HUES6 (cell line): Measurements from ENCODE around the gene KRTAP10-7.
"Not testable (repeated sequence)": the region's sequence is repeated elsewhere in the genome, so short reads cannot be mapped to it uniquely, and the experiment has no call there.

ENCODE experiments used
- H3K27ac ChIP-seq: 2 replicates; pipeline ENCODE4 v1.7.0; 2013; ENCODE audit warnings: low read depth, mild to moderate bottlenecking, low read length, inconsistent platforms
- H3K27me3 ChIP-seq: 2 replicates; pipeline ENCODE4 v1.6.1; 2013; ENCODE audit warnings: low read length; ENCODE audit not compliant: control insufficient read depth, insufficient read depth
- H3K36me3 ChIP-seq: 2 replicates; pipeline ENCODE4 v1.6.1; 2013; ENCODE audit warnings: low read length; ENCODE audit not compliant: control insufficient read depth, insufficient read depth
- H3K4me1 ChIP-seq: 2 replicates; pipeline ENCODE4 v1.6.1; 2013; ENCODE audit warnings: low read length; ENCODE audit not compliant: control insufficient read depth, insufficient read depth
- H3K4me3 ChIP-seq: 2 replicates; pipeline ENCODE4 v1.5.1; 2013; ENCODE audit warnings: low read depth, low read length
- H3K9ac ChIP-seq: one replicate; pipeline ENCODE4 v1.6.1; 2013; ENCODE audit warnings: mild to moderate bottlenecking, low read length
- H3K9me3 ChIP-seq: 2 replicates; pipeline ENCODE4 v1.6.1; 2013; ENCODE audit warnings: low read depth, low read length; ENCODE audit not compliant: control insufficient read depth, insufficient read depth

Gene KRTAP10-7, protein sequence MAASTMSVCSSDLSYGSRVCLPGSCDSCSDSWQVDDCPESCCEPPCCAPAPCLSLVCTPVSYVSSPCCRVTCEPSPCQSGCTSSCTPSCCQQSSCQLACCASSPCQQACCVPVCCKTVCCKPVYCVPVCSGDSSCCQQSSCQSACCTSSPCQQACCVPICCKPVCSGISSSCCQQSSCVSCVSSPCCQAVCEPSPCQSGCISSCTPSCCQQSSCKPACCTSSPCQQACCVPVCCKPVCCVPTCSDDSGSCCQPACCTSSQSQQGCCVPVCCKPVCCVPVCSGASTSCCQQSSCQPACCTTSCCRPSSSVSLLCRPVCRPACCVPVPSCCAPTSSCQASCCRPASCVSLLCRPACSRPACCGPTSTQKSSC

DNA sequence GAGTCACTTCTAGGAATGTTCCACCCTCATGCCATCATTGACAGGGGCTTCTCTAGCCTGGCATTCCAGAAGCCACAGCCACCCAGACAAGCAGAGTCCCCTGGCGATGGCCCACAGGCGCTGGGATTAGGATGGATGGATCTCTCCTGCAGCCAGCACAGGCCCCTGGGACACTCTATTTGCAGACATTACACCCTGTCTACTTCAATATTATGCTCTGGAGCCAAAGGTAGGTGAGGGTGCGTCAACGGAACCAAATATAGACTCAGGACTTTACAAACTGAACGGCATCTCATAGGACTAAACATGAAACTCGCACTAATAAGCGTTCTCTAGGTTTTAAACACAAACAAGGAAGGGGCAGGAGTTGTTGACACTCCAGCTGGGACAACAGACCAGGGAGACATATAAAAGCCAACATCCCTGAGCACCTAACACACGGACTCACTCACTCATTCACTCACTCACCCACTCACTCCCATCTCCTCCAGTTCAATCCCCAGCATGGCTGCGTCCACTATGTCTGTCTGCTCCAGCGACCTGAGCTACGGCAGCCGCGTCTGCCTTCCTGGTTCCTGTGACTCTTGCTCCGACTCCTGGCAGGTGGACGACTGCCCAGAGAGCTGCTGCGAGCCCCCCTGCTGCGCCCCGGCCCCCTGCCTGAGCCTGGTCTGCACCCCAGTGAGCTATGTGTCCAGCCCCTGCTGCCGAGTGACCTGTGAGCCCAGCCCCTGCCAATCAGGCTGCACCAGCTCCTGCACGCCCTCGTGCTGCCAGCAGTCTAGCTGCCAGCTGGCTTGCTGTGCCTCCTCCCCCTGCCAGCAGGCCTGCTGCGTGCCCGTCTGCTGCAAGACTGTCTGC, at the start of gene KRTAP10-7:
KRTAP10-7 (plus strand) TSS at position 480 of the 861 bp plus-strand sequence; CDS start at position 505, 25 bp downstream.
- not testable (repeated sequence) for H3K9ac ChIP-seq, H3K27me3 ChIP-seq, H3K9me3 ChIP-seq, H3K36me3 ChIP-seq, H3K4me3 ChIP-seq
- Histone ChIP-seq H3K4me1 (peaks cover 19% of the 10 kb centered on the region), H3K27ac (0 out of 2 replicates have a peak within 1 kb of the TSS, but pooled peaks have one; percentile 27)

DNA sequence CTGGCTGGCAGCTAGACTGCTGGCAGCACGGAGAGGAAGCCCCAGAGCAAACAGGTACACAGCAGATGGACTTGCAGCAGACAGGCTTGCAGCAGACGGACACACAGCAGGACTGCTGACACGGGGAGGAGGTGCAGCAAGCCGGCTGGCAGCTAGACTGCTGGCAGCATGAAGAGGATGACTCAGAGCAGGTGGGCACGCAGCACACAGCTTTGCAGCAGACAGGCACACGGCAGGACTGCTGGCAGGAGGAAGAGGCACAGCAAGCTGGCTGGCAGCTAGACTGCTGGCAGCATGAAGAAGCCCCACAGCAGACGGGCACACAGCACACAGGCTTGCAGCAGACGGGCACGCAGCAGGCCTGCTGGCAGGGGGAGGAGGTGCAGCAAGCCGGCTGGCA, 49.6 kb upstream of the KRTAP10-7 start:
- Histone ChIP-seq H3K27ac (no peak overlapping the region), H3K4me1 (peaks cover 51% of the 10 kb centered on the region), H3K9ac (no peak overlapping the region), H3K27me3 (no peaks in the 10 kb centered on the region), H3K36me3 (no peaks in the 10 kb centered on the region), H3K4me3 (no peak overlapping the region), H3K9me3 (no peaks in the 10 kb centered on the region)

DNA sequence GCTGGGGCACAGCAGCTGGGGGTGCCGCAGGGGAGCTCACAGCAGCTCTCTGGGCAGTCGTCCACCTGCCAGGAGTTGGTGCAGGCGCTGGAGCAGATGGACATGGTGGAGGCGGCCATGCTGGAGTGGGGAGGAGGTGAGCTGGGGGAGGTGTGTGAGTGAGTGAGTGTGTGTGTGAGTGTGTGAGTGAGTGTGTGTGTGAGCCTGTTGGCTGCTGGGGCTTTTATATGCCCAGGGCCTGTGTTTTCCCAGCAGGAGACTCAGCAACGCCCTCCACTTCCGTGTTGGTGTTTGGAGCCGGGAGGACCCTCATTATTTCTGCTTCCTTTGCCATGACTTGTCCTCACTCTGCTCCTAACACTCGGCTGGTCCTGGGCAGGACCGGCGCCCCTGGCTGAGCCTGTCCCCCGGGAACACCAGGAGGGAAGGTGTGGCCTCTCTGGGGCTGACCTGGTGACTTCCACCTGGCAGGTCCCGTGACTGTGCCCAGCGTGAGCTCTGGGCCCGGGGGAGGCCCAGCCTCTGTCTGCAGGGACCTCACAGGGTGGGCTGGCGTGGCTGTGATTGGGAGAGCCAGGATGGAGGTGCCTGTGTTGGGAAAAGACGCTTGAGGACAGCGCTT, 48.9 kb upstream of the KRTAP10-7 start, which contains the start of gene KRTAP10-2:
KRTAP10-2 (minus strand) TSS at position 166 of the 622 bp plus-strand sequence; CDS start at position 119, 47 bp downstream.
- Histone ChIP-seq H3K27ac (no peak within 1 kb of the TSS), H3K36me3 (no peaks in the 10 kb centered on the region), H3K27me3 (no peaks in the 10 kb centered on the region), H3K4me1 (peaks cover 51% of the 10 kb centered on the region), H3K9me3 (no peaks in the 10 kb centered on the region), H3K9ac (no peak within 1 kb of the TSS), H3K4me3 (no peak within 1 kb of the TSS)

DNA sequence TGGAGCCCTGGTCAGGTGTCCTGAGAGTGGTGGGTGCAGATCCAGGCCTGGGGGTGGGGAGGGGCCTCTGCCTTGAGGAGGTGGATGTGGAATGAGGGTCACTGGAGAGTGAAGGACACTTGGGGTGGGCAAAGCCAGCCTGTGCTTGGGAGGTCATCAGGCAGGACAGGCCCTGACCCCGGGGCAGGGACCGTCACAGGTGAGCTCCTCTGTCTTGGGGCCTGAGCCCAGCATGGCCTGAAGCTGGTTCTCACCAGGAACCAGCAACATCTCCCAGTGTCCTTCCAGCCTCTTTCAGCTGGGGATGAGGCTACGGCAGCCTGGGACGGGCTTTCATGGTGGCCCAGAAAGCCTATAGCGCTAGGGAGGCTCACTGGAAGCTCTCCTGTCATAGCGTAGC, 48.3 kb upstream of the KRTAP10-7 start:
- no peak overlapping the region for H3K27ac ChIP-seq
- peaks cover 51% of the 10 kb centered on the region for H3K4me1 ChIP-seq
- H3K4me3 ChIP-seq, result no peak overlapping the region
- no peaks in the 10 kb centered on the region for H3K36me3 ChIP-seq
- H3K27me3 ChIP-seq, result no peaks in the 10 kb centered on the region
- no peaks in the 10 kb centered on the region for H3K9me3 ChIP-seq
- H3K9ac ChIP-seq, result no peak overlapping the region

DNA sequence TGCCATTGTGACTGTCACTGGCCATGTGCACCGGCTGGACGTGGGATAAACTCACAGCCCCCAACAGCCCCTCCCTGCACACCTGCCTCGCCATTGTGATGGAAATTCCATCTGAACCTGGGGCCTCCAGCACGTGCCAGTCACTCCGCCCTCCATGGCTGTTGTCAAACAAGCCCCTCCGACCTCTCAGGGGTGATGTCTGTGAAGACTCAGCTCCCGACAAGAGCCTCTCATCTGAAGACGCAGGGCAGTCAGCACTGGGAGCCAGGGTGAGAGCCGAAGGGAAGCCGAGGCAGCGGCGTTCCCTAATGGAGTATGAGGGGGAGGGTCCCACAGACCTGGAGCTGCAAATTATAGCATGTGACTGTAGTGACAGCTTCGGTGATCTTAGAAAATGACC, 47.7 kb upstream of the KRTAP10-7 start:
- H3K4me1 ChIP-seq, result peaks cover 52% of the 10 kb centered on the region
- H3K27me3 ChIP-seq, result no peaks in the 10 kb centered on the region
- H3K36me3 ChIP-seq, result no peaks in the 10 kb centered on the region
- H3K4me3 ChIP-seq, result no peak overlapping the region
- no peak overlapping the region for H3K9ac ChIP-seq
- H3K27ac ChIP-seq, result no peak overlapping the region
- no peaks in the 10 kb centered on the region for H3K9me3 ChIP-seq

DNA sequence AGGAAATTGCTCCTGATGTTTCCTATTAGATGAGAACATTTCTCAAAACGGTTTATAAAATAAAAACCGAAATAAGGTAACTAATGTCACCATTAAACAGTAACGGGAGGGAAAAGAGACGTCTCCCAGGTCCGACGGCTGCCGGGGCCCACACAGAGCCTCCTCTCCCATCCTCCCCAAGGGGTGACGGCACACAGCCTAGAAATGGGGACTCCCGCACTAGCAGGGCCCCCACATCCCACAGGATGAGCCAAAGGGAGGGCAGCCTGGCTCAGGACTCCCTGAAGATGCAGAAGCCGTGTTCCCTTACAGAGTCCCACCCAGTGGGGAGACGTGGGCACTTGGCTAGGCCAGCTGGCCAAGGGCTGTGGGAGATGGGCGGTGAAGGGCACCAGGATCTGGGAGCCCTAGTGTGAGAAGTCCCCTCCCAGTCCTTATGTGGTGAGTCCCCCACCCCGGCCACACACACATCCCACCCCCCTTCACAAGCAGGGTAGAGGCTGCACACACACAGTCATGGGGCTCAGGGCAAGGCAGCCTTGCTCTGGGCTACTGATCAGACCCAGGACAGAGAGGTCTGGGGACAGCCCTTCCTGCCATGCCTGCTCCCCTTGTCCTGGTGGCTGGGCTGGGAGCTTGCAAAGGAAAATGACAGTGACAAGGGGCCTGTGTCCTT, 45.1 kb upstream of the KRTAP10-7 start:
- Histone ChIP-seq H3K4me3 (no peak overlapping the region), H3K27ac (no peak overlapping the region), H3K27me3 (no peaks in the 10 kb centered on the region), H3K9me3 (no peaks in the 10 kb centered on the region), H3K4me1 (peaks cover 30% of the 10 kb centered on the region), H3K9ac (no peak overlapping the region), H3K36me3 (no peaks in the 10 kb centered on the region)

DNA sequence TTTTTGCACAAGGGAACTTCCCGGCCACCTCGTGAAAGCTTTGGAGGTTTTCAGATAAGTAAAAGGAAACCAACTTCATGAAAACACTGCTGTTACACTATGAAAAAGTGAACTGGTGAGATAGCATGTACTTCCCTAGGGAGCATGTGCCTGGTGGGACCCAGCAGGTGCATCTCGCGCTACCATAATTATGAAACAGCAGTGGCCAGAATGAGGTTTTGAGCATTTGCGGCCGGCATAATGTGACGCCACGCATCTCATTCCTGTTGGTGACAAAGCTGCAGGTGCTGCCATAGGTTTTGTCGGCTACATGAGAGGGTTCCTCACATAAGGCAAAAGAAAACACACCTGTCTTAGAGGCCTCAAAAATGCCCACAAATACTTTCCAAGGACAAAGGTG, 43.5 kb upstream of the KRTAP10-7 start:
- Histone ChIP-seq H3K27ac (no peak overlapping the region), H3K9ac (no peak overlapping the region), H3K4me3 (no peak overlapping the region), H3K27me3 (no peaks in the 10 kb centered on the region), H3K9me3 (no peaks in the 10 kb centered on the region), H3K36me3 (no peaks in the 10 kb centered on the region), H3K4me1 (peaks cover 17% of the 10 kb centered on the region)

DNA sequence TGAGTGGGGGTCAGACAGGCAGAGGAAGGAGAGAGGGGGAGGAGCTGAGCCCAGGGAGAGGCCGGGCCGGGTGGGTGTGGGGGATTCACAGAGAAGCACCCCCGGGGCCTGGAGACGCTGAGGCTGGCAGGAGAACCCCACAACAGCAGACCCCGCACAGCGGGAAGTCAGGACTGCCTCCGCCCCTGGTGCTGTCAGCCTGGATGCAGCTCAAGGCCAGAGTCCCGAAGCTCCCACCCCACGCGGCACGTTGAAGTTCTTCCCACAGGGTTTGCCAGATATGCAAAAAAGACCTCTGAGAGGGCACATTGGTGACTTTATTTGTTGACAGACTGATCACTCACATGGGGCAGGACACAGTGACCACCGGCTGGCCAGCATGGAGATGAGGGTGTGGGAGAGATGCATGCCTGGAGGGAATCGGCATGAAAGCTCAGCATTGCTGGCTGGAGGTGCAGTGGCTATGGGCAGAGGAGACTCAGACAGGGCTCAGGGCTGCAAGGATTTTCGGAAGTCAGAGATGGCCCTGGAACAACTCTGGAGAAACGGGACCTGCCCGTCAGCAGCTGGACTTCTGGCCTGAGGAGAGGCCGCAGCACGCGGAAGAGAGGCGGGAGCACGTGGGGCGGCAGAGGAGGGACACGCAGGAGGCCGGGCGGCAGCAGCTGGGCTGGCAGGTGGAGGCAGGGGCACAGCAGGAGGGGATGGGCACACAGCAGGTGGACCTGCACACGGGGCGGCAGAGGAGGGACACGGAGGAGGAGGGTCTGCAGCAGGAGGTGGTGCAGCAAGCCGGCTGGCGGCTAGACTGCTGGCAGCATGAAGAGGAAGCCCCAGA, 42.7 kb upstream of the KRTAP10-7 start:
- H3K9ac ChIP-seq, result no peak overlapping the region
- H3K4me1 ChIP-seq, result peaks cover 9% of the 10 kb centered on the region
- no peak overlapping the region for H3K4me3 ChIP-seq
- no peaks in the 10 kb centered on the region for H3K27me3 ChIP-seq
- no peaks in the 10 kb centered on the region for H3K36me3 ChIP-seq
- H3K27ac ChIP-seq, result no peak overlapping the region
- H3K9me3 ChIP-seq, result no peaks in the 10 kb centered on the region

DNA sequence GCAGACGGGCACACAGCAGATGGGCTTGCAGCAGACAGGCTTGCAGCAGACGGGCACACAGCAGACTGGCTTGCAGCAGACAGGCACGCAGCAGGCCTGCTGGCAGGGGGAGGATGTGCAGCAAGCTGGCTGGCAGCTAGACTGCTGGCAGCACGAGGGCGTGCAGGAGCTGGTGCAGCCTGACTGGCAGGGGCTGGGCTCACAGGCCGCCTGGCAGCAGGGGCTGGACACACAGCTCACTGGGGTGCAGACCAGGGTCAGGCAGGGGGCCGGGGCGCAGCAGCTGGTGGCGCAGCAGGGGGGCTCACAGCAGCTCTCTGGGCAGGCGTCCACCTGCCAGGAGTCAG, 42.1 kb upstream of the KRTAP10-7 start:
- H3K9me3 ChIP-seq, H3K27ac ChIP-seq, H3K4me1 ChIP-seq, H3K4me3 ChIP-seq, H3K27me3 ChIP-seq, H3K9ac ChIP-seq, H3K36me3 ChIP-seq: not testable (repeated sequence)

DNA sequence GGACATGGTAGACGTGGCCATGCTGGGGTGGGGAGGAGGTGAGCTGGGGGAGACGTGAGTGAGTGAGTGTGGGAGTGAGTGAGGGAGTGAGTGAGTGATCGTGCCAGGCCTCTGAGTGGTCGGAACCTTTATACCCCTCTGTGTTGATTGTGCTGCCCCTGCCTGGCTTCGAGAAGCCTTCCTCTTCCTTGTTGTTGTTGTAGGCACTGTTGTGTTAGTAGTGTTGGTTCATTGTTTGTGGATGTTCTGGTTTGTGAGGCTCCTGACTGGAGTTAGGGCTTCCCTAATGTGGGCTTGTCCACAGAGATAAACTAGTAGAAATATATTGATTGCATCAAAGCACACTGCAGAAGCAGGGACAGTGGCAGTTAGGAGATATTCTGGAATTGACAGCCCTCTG, 41.7 kb upstream of the KRTAP10-7 start, which contains the start of gene KRTAP10-3:
KRTAP10-3 (minus strand) TSS at position 101 of the 400 bp plus-strand sequence; CDS start at position 21, 80 bp downstream.
- Histone ChIP-seq H3K27ac (no peak within 1 kb of the TSS), H3K27me3 (no peaks in the 10 kb centered on the region), H3K4me3 (no peak within 1 kb of the TSS), H3K36me3 (no peaks in the 10 kb centered on the region), H3K9ac (no peak within 1 kb of the TSS), H3K9me3 (no peaks in the 10 kb centered on the region), H3K4me1 (peaks cover 5% of the 10 kb centered on the region; the same call in 1 of the 2 replicates)
